ENCODE measurements around the gene SLCO3A1.

The SLCO3A1 gene

GRCh38 chr15:91853511-91853947 lies at the start of gene SLCO3A1:
TSS of gene SLCO3A1 (plus strand) at chr15:91853708.
- Histone ChIP-seq H3K9me3 (ENCODE audit: control insufficient read depth, insufficient read depth, low read depth, low read length) (no peaks in the 10 kb centered on the region), H3K4me3 (ENCODE audit: low read depth, low read length) (peak within 1 kb of the TSS; percentile 63), H3K27ac (ENCODE audit: extremely low read depth, low read depth, low read length) (peak within 1 kb of the TSS; percentile 79), H3K36me3 (ENCODE audit: control insufficient read depth in 2 of 2, insufficient read depth in 1 of 2, low read length in 2 of 2) (no peaks in the 10 kb centered on the region), H3K4me1 (ENCODE audit: control insufficient read depth, insufficient read depth, low read length) (peaks cover 43% of the 10 kb centered on the region)
- POLR2A ChIA-PET: interaction anchor here (0.7 to 1.3 kb wide), 3 partner anchors 208 to 583 kb away, joined by 3 read pairs; no protein-coding TSS in a partner anchor
- TF ChIP-seq ZNF398 (tag by site-specific recombination; IDR thresholded peaks at IDR 0.05): peak; percentile 20; the same call in 1 of the 2 replicates
- TF ChIP-seq ZFHX2 (tag by site-specific recombination; conservative IDR thresholded peaks at IDR 0.05): peak; percentile 72
- TF ChIP-seq SP2 (tag by site-specific recombination; IDR thresholded peaks at IDR 0.05): peak; percentile 14; the same call in 1 of the 2 replicates
- 0 out of 2 replicates have a peak, but pooled peaks have one; percentile 63 for TF ChIP-seq PBX3 (CRISPR knock-in tag; IDR thresholded peaks at IDR 0.05)
- 0 out of 2 replicates have a peak, but pooled peaks have one; percentile 1 for TF ChIP-seq ZNF660 (tag by site-specific recombination; IDR thresholded peaks at IDR 0.05)
- no peak for TF ChIP-seq ELK4 (IDR thresholded peaks at IDR 0.05; ENCODE audit: borderline replicate concordance, low read depth, low read length)
- no peak for TF ChIP-seq ZBTB20 (tag by site-specific recombination; IDR thresholded peaks at IDR 0.05)
- no peak for TF ChIP-seq PRDM4 (tag by site-specific recombination; IDR thresholded peaks at IDR 0.05)
- CTCF ChIA-PET: interaction anchor here (0.6 to 3.8 kb wide), 14 partner anchors 10 to 776 kb away, joined by 3 to 15 read pairs (median 3); no protein-coding TSS in a partner anchor

GRCh38 chr15:91807122-91807521 lies 46.4 kb upstream of the SLCO3A1 start:
- H3K27ac ChIP-seq (ENCODE audit: extremely low read depth, low read depth, low read length): no peak overlapping the region
- no peaks in the 10 kb centered on the region; the same call in 1 of the 2 replicates for H3K4me1 ChIP-seq (ENCODE audit: control insufficient read depth, insufficient read depth, low read length)
- H3K36me3 ChIP-seq (ENCODE audit: control insufficient read depth in 2 of 2, insufficient read depth in 1 of 2, low read length in 2 of 2): no peaks in the 10 kb centered on the region
- ChIA-PET CTCF (interaction anchor here (0.6 kb wide), 1 partner anchor 1353 kb away, joined by 3 read pairs; no protein-coding TSS in a partner anchor), POLR2A (no interaction called here)
- no peak overlapping the region for H3K4me3 ChIP-seq (ENCODE audit: low read depth, low read length)
- H3K9me3 ChIP-seq (ENCODE audit: control insufficient read depth, insufficient read depth, low read depth, low read length): no peaks in the 10 kb centered on the region
- TF ChIP-seq ZFHX2 (tag by site-specific recombination; conservative IDR thresholded peaks at IDR 0.05) (no peak), ZNF510 (tag by site-specific recombination; IDR thresholded peaks at IDR 0.05; ENCODE audit: insufficient replicate concordance) (no peak), ZFP41 (tag by site-specific recombination; IDR thresholded peaks at IDR 0.05; ENCODE audit: borderline replicate concordance) (no peak)

GRCh38 chr15:91813924-91814323 lies 39.6 kb upstream of the SLCO3A1 start:
- no peaks in the 10 kb centered on the region for H3K9me3 ChIP-seq (ENCODE audit: control insufficient read depth, insufficient read depth, low read depth, low read length)
- H3K27ac ChIP-seq (ENCODE audit: extremely low read depth, low read depth, low read length): no peak overlapping the region
- no peaks in the 10 kb centered on the region for H3K4me1 ChIP-seq (ENCODE audit: control insufficient read depth, insufficient read depth, low read length)
- CTCF ChIA-PET: interaction anchor here (0.7 kb wide), 1 partner anchor 542 kb away, joined by 3 read pairs; no protein-coding TSS in a partner anchor
- POLR2A ChIA-PET: no interaction called here
- TF ChIP-seq ZSCAN23 (tag by site-specific recombination; IDR thresholded peaks at IDR 0.05) (no peak), SETDB1 (IDR thresholded peaks at IDR 0.05; ENCODE audit: insufficient read length, low read length) (peak; percentile 42)
- H3K4me3 ChIP-seq (ENCODE audit: low read depth, low read length): no peak overlapping the region
- H3K36me3 ChIP-seq (ENCODE audit: control insufficient read depth in 2 of 2, insufficient read depth in 1 of 2, low read length in 2 of 2): no peaks in the 10 kb centered on the region
